ENCODE results near the gene OR2L5.

OR2L5 gene

GRCh38 chr1:248007778-248008177 is 5.7 kb upstream of the OR2L5 start:
- no peak overlapping the region for H3K4me3 ChIP-seq (replicated peaks in 1 of 2; ENCODE audit: low read depth in 2 of 2, low read length in 2 of 2)
- no peak for TF ChIP-seq CTCF (IDR thresholded peaks at IDR 0.05; ENCODE audit: low read depth, low read length)
- DNase-seq (ENCODE audit: low read depth in 2 of 2): no peak

GRCh38 chr1:248009681-248010080 is 3.8 kb upstream of the OR2L5 start:
- DNase-seq (ENCODE audit: low read depth in 2 of 2): no peak
- H3K4me3 ChIP-seq (replicated peaks in 1 of 2; ENCODE audit: low read depth in 2 of 2, low read length in 2 of 2): no peak overlapping the region
- TF ChIP-seq CTCF (IDR thresholded peaks at IDR 0.05; ENCODE audit: low read depth, low read length): no peak

GRCh38 chr1:248015803-248016202 is 2.3 kb downstream of the OR2L5 start:
- DNase-seq (ENCODE audit: low read depth in 2 of 2): no peak
- no peak for TF ChIP-seq CTCF (IDR thresholded peaks at IDR 0.05; ENCODE audit: low read depth, low read length)

GRCh38 chr1:248029770-248030169 is 16.3 kb downstream of the OR2L5 start, which contains the start of gene OR2L2:
TSS of gene OR2L2 (plus strand) at chr1:248030070. CDS start at chr1:248038268, 8,198 bp downstream.
- H3K4me3 ChIP-seq (replicated peaks in 1 of 2; ENCODE audit: low read depth in 2 of 2, low read length in 2 of 2): no peak within 1 kb of the TSS
- DNase-seq (ENCODE audit: low read depth in 2 of 2): no peak
- TF ChIP-seq CTCF (IDR thresholded peaks at IDR 0.05; ENCODE audit: low read depth, low read length): no peak

More at GRCh38 chr1:248015803-248016202, 2.3 kb downstream of the OR2L5 start:
- no peak overlapping the region for H3K4me3 ChIP-seq (replicated peaks in 1 of 2; ENCODE audit: low read depth in 2 of 2, low read length in 2 of 2)

GRCh38 chr1:248045209-248045608 is 31.7 kb downstream of the OR2L5 start:
- no peak overlapping the region for H3K4me3 ChIP-seq (replicated peaks in 1 of 2; ENCODE audit: low read depth in 2 of 2, low read length in 2 of 2)
- DNase-seq (ENCODE audit: low read depth in 2 of 2): no peak
- TF ChIP-seq CTCF (IDR thresholded peaks at IDR 0.05; ENCODE audit: low read depth, low read length): no peak

- DNase-seq (ENCODE audit: low read depth in 2 of 2): no peak
- TF ChIP-seq CTCF (IDR thresholded peaks at IDR 0.05; ENCODE audit: low read depth, low read length): no peak
- H3K4me3 ChIP-seq (replicated peaks in 1 of 2; ENCODE audit: low read depth in 2 of 2, low read length in 2 of 2): no peak within 1 kb of the TSS
Observed at GRCh38 chr1:248046536-248046935, 33.1 kb downstream of the OR2L5 start, which contains the start of gene OR2L3. TSS of gene OR2L3 (plus strand) at chr1:248046836. CDS start at chr1:248060682, 13,846 bp downstream.

- TF ChIP-seq CTCF (IDR thresholded peaks at IDR 0.05; ENCODE audit: low read depth, low read length): no peak
- DNase-seq (ENCODE audit: low read depth in 2 of 2): no peak
- H3K4me3 ChIP-seq (replicated peaks in 1 of 2; ENCODE audit: low read depth in 2 of 2, low read length in 2 of 2): no peak overlapping the region
Observed at GRCh38 chr1:248047008-248047407, 33.5 kb downstream of the OR2L5 start.

Data from cardiac fibroblast (primary cell).